H9 (cell line): ENCODE results near the gene ATAD3C. TPM values are rescaled to one million over a fixed set of nuclear protein-coding genes. Genes with fewer than 3 reads are reported as not detected.

ENCODE experiments used
- DNase-seq: peaks from one replicate; pipeline ENCODE4 v3.0.0-alpha.2; 2017
- H2AFZ ChIP-seq: one replicate; pipeline ENCODE4 v1.6.1; 2013; ENCODE audit warnings: mild to moderate bottlenecking, low read length, control low read depth, moderate library complexity
- H2AK5ac ChIP-seq: 2 replicates; pipeline ENCODE4 v1.6.1; 2013; ENCODE audit warnings: low read length, control low read depth, mixed read lengths; ENCODE audit not compliant: insufficient read length
- H2BK120ac ChIP-seq: one replicate; pipeline ENCODE4 v1.6.1; 2013; ENCODE audit warnings: low read depth, mild to moderate bottlenecking, low read length, control low read depth, inconsistent platforms; ENCODE audit not compliant: poor library complexity, severe bottlenecking
- H2BK12ac ChIP-seq: 2 replicates; pipeline ENCODE4 v1.6.1; 2013; ENCODE audit warnings: low read length, control low read depth, mixed read lengths, low read depth; ENCODE audit not compliant: insufficient read length
- H2BK15ac ChIP-seq: 2 replicates; pipeline ENCODE4 v1.6.1; 2013; ENCODE audit warnings: low read depth, low read length, control low read depth
- H2BK20ac ChIP-seq: one replicate; pipeline ENCODE4 v1.6.1; 2013; ENCODE audit warnings: low read depth, mild to moderate bottlenecking, low read length, control low read depth, inconsistent platforms; ENCODE audit not compliant: poor library complexity, severe bottlenecking
- H2BK5ac ChIP-seq: 2 replicates; pipeline ENCODE4 v1.6.1; 2013; ENCODE audit warnings: low read length, control low read depth, mixed read lengths; ENCODE audit not compliant: insufficient read length
- H3K14ac ChIP-seq: 2 replicates; pipeline ENCODE4 v1.6.1; 2013; ENCODE audit warnings: low read length, control low read depth; ENCODE audit not compliant: insufficient read depth
- H3K18ac ChIP-seq: 2 replicates; pipeline ENCODE4 v1.6.1; 2013; ENCODE audit warnings: low read depth, mild to moderate bottlenecking, mixed read lengths, low read length, control low read depth; ENCODE audit not compliant: insufficient read length
- H3K23ac ChIP-seq: 2 replicates; pipeline ENCODE4 v1.6.1; 2013; ENCODE audit warnings: low read length, control low read depth, mixed read lengths, low read depth; ENCODE audit not compliant: insufficient read length
- H3K23me2 ChIP-seq: 2 replicates; pipeline ENCODE4 v1.6.1; 2013; ENCODE audit warnings: low read depth, mild to moderate bottlenecking, mixed read lengths, low read length, control low read depth; ENCODE audit not compliant: insufficient read length, poor library complexity, severe bottlenecking
- H3K27ac ChIP-seq: 2 replicates; pipeline ENCODE4 v1.5.1; 2013; ENCODE audit warnings: low read length, control low read depth, mixed read lengths, low read depth; ENCODE audit not compliant: insufficient read length
- H3K27me3 ChIP-seq: 2 replicates; pipeline ENCODE4 v1.6.1; 2013; ENCODE audit warnings: low read length, control low read depth, inconsistent platforms; ENCODE audit not compliant: insufficient read depth
- H3K4ac ChIP-seq: 2 replicates; pipeline ENCODE4 v1.6.1; 2013; ENCODE audit warnings: low read depth, mild to moderate bottlenecking, control low read depth, inconsistent platforms, low read length, moderate library complexity
- H3K4me1 ChIP-seq: 2 replicates; pipeline ENCODE4 v1.6.1; 2013; ENCODE audit warnings: low read length, control low read depth, inconsistent platforms; ENCODE audit not compliant: insufficient read depth
- H3K4me2 ChIP-seq: 2 replicates; pipeline ENCODE4 v1.6.1; 2013; ENCODE audit warnings: low read length, control low read depth, mixed read lengths; ENCODE audit not compliant: insufficient read length, insufficient read depth
- H3K56ac ChIP-seq: 2 replicates; pipeline ENCODE4 v1.6.1; 2013; ENCODE audit warnings: low read depth, mild to moderate bottlenecking, mixed read lengths, low read length, control low read depth; ENCODE audit not compliant: insufficient read length
- H3K79me1 ChIP-seq: 2 replicates; pipeline ENCODE4 v1.6.1; 2013; ENCODE audit warnings: low read depth, mild to moderate bottlenecking, moderate library complexity, low read length, control low read depth, inconsistent platforms; ENCODE audit not compliant: insufficient read depth, poor library complexity, severe bottlenecking
- H3K79me2 ChIP-seq: 2 replicates; pipeline ENCODE4 v1.6.1; 2013; ENCODE audit warnings: low read length, control low read depth, inconsistent platforms; ENCODE audit not compliant: insufficient read depth
- H3K9ac ChIP-seq: 2 replicates; pipeline ENCODE4 v1.6.1; 2013; ENCODE audit warnings: low read length, control low read depth, mixed read lengths; ENCODE audit not compliant: insufficient read length; ENCODE audit errors: extremely low read depth
- H3K9me3 ChIP-seq: one replicate; pipeline ENCODE4 v1.6.1; 2013; ENCODE audit warnings: low read depth, low read length, inconsistent platforms; ENCODE audit not compliant: control insufficient read depth
- H3T11ph ChIP-seq: one replicate; pipeline ENCODE4 v1.6.1; 2013; ENCODE audit warnings: mild to moderate bottlenecking, low read length, control low read depth, inconsistent platforms
- H4K20me1 ChIP-seq: one replicate; pipeline ENCODE4 v1.6.1; 2013; ENCODE audit not compliant: control insufficient read depth, insufficient read length, insufficient read depth
- H4K5ac ChIP-seq: 2 replicates; pipeline ENCODE4 v1.6.1; 2013; ENCODE audit warnings: low read depth, mild to moderate bottlenecking, mixed read lengths, low read length, control low read depth; ENCODE audit not compliant: insufficient read length
- H4K8ac ChIP-seq: replicated peaks from 2 replicates; pipeline ENCODE4 v1.6.1; 2013; ENCODE audit warnings: low read length, control low read depth, mixed read lengths, low read depth; ENCODE audit not compliant: insufficient read length
- H4K91ac ChIP-seq: 2 replicates; pipeline ENCODE4 v1.6.1; 2013; ENCODE audit warnings: low read depth, mild to moderate bottlenecking, moderate library complexity, mixed read lengths, low read length, control low read depth; ENCODE audit not compliant: insufficient read length
- H3K27ac Mint-ChIP-seq, 3 experiments: 2 replicates in 2 of 3; 3 replicates in 1 of 3; pipeline ENCODE4 v1.8.0; 2020 to 2021; ENCODE audit warnings: mixed read lengths in 3 of 3, mild to moderate bottlenecking in 1 of 3, moderate library complexity in 1 of 3
- H3K27me3 Mint-ChIP-seq: 2 replicates; pipeline ENCODE4 v1.8.0; 2021; ENCODE audit warnings: low read depth, mild to moderate bottlenecking, moderate library complexity, mixed read lengths
- H3K36me3 Mint-ChIP-seq, 3 experiments: 2 replicates in 2 of 3; 3 replicates in 1 of 3; pipeline ENCODE4 v1.8.0; 2020 to 2021; ENCODE audit warnings: low read depth in 3 of 3, mixed read lengths in 3 of 3; ENCODE audit not compliant: insufficient read depth in 1 of 3
- H3K4me1 Mint-ChIP-seq, 2 experiments: 2 replicates each; pipeline ENCODE4 v1.8.0; 2020; ENCODE audit warnings: mixed read lengths in 2 of 2
- H3K4me3 Mint-ChIP-seq, 2 experiments: 2 replicates in 1 of 2; 3 replicates in 1 of 2; pipeline ENCODE4 v1.8.0; 2020 to 2021; ENCODE audit warnings: mild to moderate bottlenecking in 2 of 2, mixed read lengths in 2 of 2, moderate library complexity in 1 of 2
- H3K9me3 Mint-ChIP-seq, 2 experiments: 2 replicates in 1 of 2; 3 replicates in 1 of 2; pipeline ENCODE4 v1.8.0; 2020; ENCODE audit warnings: mild to moderate bottlenecking in 2 of 2, mixed read lengths in 2 of 2, moderate library complexity in 1 of 2
- CTCF ChIP-seq: fragments of 200-600 bp; sonication (generic); conservative IDR thresholded peaks from 3 replicates; pipeline ENCODE4 v1.8.0; 2021; ENCODE audit warnings: antibody characterized with exemption, mild to moderate bottlenecking
- WGBS: extraction: QIAGEN DNeasy Blood & Tissue Kit; methylation state at CpG from one replicate; pipeline ENCODE4 v1.1.7; 2013; ENCODE audit warnings: missing lambda C conversion rate, low lambda C conversion rate, mixed read lengths; ENCODE audit not compliant: insufficient read length; ENCODE audit errors: extremely low coverage; 5-methylcytosine and 5-hydroxymethylcytosine counted together
- total RNA-seq: library from RNA; stranded (reverse); gene quantifications from 2 replicates; pipeline ENCODE4 v1.2.1, GENCODE V29; 2021

The ATAD3C gene
- total RNA-seq, 1 experiment from 2014 or later: 7.7 TPM

DNA sequence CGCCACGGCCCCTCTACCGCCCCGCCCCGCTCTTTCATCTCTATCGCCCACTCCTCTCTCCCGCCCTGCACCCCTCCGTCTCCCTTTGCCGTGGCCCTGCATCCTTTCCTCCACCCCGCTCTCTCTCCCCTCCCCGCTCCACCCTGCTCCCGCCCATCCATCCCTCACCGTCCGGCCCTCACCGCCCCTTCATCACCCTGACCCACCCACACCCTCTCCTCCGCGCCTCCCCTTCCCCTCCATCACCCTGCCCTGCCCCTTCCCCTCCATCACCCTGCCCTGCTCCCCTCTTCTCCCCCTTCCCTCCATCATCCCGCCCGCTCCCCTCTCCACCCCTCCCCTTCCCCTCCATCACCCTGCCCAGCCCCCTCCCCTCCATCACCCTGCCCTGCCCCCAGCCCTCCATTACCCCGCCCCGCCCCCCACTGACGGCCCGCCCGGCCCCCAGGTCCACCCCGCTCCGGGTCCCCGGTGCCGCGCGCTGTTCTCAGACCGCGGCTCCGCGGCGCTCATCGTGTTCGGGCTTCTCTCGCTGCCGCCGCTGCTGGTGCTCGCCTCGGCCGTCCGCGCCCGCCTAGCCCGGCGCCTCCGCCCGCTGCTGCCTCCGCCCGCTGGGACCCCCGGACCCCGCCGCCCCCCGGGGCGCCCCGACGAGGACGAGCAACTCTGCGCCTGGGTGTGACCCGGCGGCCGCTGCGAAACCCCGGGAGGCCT is 22.2 kb upstream of the ATAD3C start:
- TF ChIP-seq CTCF: no peak
- peaks cover 33 to 50% of the 10 kb centered on the region in 2 experiments for H3K4me1 Mint-ChIP-seq

More for the DNA sequence above, 22.2 kb upstream of the ATAD3C start:
- H4K20me1 ChIP-seq: no peaks in the 10 kb centered on the region
- peak overlapping the region; percentile 72 for H3K18ac ChIP-seq
- no peak overlapping the region for H3K23ac ChIP-seq
- DNase-seq: peak; percentile 87
- no peaks in the 10 kb centered on the region for H3K27me3 ChIP-seq
- no peak overlapping the region for H2BK120ac ChIP-seq
- H3K79me1 ChIP-seq: no peaks in the 10 kb centered on the region
- Mint-ChIP-seq H3K4me3 (peak overlapping the region; percentile 31 to 50; a peak in 2 of 5 replicates), H3K27ac (no peak overlapping the region), H3K9me3 (peaks cover 3 to 4% of the 10 kb centered on the region in 2 experiments; a peak in 4 of 5 replicates), H3K27me3 (no peaks in the 10 kb centered on the region), H3K36me3 (peaks cover 3 to 5% (median 4%) of the 10 kb centered on the region in 3 experiments; a peak in 6 of 7 replicates)
- WGBS: 100% methylated on average over 2 of the region's 66 CpGs
- H4K91ac ChIP-seq: no peak overlapping the region
- peaks cover 3% of the 10 kb centered on the region for H3K23me2 ChIP-seq
- no peak overlapping the region for H2AK5ac ChIP-seq
- peak overlapping the region; percentile 80; the same call in 1 of the 2 replicates for H3K14ac ChIP-seq
- no peak overlapping the region for H2AFZ ChIP-seq
- no peak overlapping the region for H3K9ac ChIP-seq
- no peak overlapping the region for H2BK5ac ChIP-seq
- H3K4me2 ChIP-seq: no peak overlapping the region
- no peak overlapping the region for H4K8ac ChIP-seq
- H3K79me2 ChIP-seq: no peaks in the 10 kb centered on the region
- no peaks in the 10 kb centered on the region for H3K9me3 ChIP-seq
- H4K5ac ChIP-seq: no peak overlapping the region
- no peak overlapping the region for H2BK20ac ChIP-seq
- peaks cover 7% of the 10 kb centered on the region; the same call in 1 of the 2 replicates for H3K4me1 ChIP-seq
- no peak overlapping the region for H3K4ac ChIP-seq
- no peak overlapping the region for H2BK12ac ChIP-seq
- no peak overlapping the region for H3K56ac ChIP-seq
- no peak overlapping the region for H3K27ac ChIP-seq
- H2BK15ac ChIP-seq: no peak overlapping the region
- no peak overlapping the region for H3T11ph ChIP-seq
